ENCODE results near the gene SUV39H1.
A peak's percentile ranks its signal among the peaks of the same experiment; 100 is the strongest.

Gene SUV39H1

DNA sequence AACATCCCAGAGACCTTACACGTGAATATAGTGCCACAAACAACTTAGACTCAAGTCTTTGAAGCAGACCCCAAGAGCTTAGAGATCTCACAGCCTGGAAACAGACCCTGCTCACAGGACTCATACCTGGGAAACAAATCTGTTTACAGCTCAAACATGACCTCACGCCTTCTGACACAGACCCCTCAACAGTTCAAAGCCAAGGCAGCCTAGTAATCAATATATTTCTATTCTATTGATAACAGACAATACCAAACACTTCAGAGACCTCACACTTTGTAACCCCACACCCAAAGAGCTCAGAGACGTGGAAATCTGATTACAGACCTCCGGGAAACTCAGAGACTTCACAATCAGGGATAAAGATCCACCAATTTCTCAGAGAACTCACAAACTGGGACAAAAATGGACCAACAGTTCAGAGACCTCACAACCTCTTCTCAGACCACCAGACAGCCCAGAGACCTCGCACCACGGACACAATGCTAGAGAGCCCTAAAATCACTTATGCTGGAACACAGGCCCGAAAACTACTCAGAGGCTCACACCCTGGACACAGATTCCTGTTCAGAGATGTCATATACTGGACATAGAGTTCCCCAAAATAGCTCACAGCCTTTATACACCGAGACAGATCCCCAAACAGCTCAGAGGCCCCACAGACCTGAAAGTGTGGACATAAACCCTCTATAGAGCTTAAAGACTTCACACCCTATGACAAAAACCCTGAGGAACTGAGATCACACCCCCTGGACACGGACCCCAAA, 14.8 kb downstream of the SUV39H1 start:
- H3K27ac ChIP-seq = no peak overlapping the region
- no peak for DNase-seq (ENCODE audit: low read depth, low spot score)

DNA sequence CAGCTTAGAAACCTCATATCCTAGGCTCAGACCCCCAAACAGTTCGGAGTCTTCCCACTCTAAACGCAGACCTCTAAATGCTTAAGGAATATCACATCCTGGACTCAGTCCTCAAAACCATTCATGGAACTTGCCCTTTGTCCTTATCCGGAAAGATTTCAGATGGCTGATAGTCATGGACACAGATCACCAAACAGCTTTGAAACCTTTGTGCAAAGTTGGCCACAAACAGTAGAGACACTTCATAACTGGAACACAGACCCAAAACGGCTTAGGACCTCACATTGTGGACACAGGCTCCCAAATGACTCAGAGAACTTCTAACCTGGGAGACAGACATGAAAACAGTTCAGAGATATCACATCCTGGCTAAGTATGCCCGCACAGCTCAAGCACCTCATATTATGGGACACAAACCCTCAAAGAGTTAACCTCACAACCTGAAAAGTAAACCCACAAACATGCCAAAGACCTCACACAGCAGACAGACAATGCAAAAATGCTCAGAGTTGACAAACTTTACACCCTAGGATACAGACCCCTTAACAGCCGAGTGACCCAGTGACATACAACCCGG, 15.5 kb downstream of the SUV39H1 start:
- no peak overlapping the region for H3K27ac ChIP-seq
- no peak for DNase-seq (ENCODE audit: low read depth, low spot score)

DNA sequence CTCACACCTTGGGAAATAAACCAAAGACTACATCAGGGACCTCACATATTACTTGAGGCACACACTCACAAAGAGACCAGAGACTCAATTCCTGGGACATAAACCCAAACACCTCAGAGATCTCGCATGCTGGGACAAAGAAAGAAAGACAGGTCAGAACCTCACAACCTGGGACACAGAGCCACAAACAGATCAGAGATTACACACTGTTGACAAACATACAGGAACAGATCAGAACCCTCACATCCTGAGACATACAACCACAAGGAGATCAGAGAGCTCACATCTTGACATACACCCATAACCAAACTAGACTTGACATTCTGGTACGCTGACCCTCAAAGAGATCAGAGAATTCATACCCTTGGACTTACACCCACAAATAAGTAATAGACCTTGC, 17.3 kb downstream of the SUV39H1 start:
- H3K27ac ChIP-seq = no peak overlapping the region
- no peak for DNase-seq (ENCODE audit: low read depth, low spot score)

DNA sequence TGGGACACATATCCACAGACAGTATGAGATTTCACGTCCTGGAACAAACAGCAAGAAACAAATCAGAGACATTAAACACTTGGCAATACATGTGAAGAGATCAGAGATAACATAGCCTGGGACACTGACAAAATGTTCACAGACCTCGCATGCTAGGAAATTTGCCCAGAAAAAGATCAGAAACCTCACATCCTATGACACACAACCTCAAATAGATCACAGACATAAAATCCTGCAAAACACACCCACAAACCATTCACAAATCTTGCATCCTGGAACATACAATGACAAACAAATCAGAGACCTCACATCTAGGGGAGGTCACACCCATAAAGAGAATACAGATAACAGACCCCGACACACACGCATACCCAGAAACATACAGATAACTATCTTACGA, 18.0 kb downstream of the SUV39H1 start:
- DNase-seq (ENCODE audit: low read depth, low spot score) = no peak
- H3K27ac ChIP-seq = no peak overlapping the region

DNA sequence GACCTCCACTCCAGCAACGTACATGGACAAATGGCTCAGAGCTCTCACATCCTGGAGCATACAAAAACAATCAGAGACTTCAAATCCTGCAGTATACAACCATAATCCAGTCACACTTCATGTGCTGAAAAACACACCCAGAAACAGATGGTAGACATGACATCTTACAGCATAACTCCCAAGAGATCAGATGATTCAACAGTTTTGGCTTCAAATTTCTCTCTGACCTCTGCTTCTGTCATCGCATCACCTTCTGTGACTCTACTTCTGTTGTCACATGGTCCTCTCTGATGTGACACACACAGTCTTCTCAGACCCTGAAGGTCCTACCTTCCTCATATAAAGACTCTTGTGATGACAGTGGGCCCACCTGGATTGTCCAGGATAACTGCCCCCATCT, 18.5 kb downstream of the SUV39H1 start:
- H3K27ac ChIP-seq = no peak overlapping the region

DNA sequence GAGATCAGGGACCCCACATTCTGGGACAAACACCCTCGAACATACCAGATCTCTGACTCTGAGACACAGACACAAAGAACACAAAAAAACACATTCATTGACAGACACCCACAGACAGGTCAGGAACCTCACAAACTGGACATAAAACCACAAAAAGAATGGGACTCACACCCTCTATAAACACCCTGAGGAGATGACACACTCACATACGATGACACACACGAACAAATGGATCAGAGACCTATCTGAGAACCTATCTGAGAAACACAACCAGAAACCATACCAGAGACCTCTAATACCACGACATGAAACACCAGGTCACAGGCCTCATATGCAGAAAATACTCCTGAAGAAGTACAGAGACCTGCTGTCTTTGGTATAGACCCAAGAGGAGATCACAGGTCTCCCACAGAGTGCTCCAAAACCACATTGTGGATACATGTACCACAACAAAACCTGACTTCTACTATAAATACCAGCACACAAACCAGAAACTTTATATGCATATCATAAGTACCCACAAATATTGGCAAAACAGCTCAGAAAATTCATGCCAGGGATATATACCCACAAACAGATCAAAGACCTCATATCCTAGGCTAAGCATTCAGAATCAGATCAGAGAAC, 19.5 kb downstream of the SUV39H1 start:
- no peak overlapping the region for H3K27ac ChIP-seq
- no peak for DNase-seq (ENCODE audit: low read depth, low spot score)

More for the DNA sequence above, 18.5 kb downstream of the SUV39H1 start:
- no peak for DNase-seq (ENCODE audit: low read depth, low spot score)

DNA sequence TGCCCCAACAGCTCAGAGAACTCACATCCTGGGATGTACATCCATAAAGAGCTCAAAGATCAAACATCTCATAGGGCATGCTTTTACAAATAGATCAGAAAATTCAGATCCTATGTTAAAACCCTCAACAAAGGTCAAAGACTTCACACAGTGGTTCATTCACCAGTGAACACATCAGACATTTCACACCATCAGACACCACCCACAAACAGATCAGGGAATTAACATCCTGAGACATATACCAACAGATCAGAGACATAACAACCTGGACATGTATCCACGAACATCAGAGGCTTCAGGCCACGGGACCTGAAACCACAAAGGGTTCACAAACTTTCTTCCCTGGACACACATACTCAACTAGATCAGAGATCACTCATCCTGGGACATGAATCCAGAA, 23.4 kb downstream of the SUV39H1 start:
- no peak for DNase-seq (ENCODE audit: low read depth, low spot score)
- no peak overlapping the region for H3K27ac ChIP-seq

DNA sequence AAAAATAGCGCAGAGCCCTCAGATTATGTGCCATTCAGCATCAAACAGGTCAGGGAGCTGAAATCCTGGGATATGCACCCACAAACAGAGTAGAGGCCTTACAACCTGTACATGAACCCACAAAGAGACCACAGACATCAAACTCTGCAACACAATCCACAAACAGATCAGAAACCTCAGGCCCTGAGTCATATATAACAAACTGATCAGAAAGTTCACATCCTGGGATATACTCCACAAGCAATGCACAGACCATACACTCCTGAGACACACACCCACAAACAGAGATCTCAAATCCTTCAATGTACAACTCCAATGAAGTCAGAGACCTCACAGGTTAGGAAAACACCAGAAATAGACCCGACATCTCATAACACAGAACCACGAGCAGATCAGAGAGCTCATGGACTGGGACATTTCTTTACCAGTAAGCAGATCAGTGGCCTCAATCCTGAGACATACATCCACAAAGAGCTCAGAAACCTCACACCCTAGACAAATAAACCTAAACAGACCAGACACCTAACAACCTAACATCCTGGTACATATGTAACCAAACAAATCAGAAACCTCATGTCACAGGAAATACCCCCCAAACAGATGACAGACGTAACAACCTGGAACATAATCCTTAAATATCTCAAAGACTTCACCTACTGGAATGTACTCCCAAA, 24.2 kb downstream of the SUV39H1 start:
- DNase-seq (ENCODE audit: low read depth, low spot score) = no peak
- H3K27ac ChIP-seq = no peak overlapping the region

DNA sequence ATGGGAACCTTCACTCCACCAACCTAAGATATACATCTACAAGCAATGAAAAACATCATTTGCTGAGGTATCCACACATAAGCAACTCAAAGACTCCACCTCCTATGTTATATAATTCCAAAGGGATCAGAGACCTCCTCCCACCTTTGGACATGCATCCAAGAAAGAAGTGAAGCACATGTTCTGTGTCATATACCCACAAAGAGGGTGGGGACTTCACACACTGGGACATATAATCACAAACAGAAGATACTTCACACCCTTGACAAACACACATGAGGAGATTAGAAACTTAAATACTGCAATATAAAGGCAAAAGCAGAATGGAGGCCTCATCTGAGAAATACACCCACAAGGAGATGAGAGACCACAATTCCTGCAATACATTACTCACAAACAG, 25.4 kb downstream of the SUV39H1 start:
- no peak for DNase-seq (ENCODE audit: low read depth, low spot score)
- no peak overlapping the region for H3K27ac ChIP-seq

DNA sequence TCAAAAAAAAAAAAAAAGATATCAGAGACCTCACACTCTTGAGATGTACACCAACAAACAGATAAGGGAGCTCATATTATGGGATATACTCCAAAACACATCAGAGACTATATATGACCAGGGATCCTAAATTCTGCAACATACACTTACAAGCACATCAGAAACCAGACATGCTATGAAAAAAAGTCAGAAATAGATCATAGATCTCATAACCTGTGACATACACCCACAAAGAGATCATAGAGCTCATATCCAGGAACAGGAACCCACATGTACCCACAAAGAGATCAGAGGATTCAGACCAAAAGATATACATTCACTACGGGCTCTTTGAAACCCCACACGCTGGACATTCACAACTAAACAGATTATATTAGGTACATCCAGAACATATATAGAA, 30.1 kb downstream of the SUV39H1 start:
- DNase-seq (ENCODE audit: low read depth, low spot score) = no peak
- H3K27ac ChIP-seq = no peak overlapping the region

DNA sequence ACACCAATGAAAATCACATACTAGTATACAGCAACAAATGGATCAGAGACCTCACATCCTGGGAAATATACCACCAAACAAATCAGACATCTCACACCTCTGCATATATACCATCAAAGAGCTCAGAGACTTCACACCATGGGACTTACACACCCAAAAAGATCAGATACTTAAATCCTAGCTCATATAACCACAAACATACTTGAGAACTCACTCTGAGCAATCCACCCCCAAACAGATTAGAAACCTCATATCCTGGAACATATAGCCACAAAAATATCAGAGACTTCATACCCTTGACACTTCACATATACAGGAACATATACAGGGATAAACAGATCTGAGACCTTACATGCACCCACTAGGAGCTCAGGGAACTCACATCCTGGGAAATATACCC, 32.1 kb downstream of the SUV39H1 start:
- no peak for DNase-seq (ENCODE audit: low read depth, low spot score)

DNA sequence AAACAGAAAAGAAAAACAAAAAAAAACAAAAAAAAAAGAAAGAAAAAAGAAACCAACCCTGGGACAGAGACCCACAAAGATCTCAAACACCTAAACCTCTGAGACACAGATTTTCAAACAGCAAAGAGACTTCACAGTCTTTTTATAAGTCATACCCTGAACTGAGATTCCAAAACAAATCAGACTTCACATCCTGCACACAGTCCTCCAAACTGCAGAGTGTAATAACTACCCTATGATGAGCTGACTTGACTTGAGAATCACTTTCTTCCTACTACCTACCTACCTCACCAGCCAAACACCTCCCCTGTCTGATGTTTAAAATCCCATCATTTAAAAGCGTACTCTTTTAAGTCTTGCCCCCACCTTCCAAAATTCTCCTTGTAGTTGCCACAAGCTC, 39.8 kb downstream of the SUV39H1 start:
- no peak overlapping the region for H3K27ac ChIP-seq
- no peak for DNase-seq (ENCODE audit: low read depth, low spot score)

More for the DNA sequence above, 32.1 kb downstream of the SUV39H1 start:
- no peak overlapping the region for H3K27ac ChIP-seq

DNA sequence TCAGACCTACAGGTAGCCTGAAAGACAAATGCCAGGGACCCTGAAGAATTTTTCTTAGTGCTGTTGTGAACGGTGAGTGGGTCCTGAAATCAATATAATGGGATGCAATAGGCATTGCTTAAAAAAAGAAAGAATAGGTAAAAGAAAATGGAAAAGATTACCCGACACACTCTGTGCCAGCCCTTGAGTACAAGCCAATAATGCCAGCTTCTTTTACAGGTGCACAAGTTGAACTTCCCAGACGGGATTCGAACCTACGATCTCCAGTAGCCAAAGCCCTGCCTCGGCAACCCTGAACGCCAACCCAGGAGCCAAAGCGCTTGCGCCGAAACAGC, 40.3 kb downstream of the SUV39H1 start:
- peak overlapping the region; percentile 74 for H3K27ac ChIP-seq
- DNase-seq (ENCODE audit: low read depth, low spot score) = no peak

DNA sequence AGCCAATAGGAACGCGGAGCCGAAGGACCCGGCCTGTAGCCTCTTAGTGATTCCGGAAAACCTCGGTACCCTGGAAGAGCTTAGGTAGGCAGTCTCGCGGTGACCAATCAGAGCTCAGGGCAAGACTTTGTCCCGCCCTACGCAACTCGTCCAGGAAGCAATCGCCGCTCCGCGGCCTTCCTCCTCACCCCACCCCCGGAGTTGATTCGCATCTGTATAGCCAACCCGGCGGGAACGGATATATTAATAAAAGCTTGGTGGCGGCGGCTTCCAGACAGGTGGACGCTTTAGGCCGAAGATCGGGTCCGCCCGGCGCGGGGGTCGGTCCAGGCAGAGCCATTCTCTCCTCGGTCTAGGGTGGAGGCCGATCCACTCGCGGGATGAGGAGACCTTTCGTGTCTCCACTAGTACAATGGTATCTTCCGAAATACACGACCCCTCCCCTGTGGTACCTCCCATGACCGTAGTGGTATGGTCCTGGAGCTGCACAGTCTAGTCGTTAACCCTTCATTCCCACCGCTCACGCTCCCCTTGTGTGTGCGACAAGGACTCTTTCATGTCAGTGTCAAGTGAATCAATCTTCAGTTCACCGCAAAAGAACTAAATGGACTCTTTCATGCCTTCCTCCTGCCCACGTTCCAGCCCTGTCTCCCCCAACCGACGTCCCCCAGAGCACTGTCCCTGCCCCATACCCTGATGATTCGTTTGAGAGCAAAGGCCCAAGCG, 40.8 kb downstream of the SUV39H1 start:
- peak; percentile 88 for DNase-seq (ENCODE audit: low read depth, low spot score)
- peak overlapping the region; percentile 74 for H3K27ac ChIP-seq

DNA sequence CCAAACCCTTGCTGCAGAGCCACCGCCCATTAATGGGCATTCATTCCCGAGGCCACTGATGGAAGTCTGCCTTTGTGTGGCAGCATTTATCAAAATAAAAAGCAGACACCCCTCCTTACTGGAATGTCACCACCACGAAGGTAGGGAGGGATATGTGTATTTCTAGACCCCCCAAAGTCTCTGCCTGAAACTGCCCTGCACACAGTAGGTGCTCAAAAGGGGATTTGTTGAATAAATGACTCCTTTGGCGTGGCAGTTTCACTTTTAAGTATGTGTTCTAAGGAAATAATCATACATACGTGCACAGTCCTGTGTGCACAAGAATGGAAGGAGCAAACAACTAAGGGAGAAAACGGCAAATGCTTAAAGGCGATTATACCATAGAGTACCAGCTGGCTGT, 41.4 kb downstream of the SUV39H1 start:
- DNase-seq (ENCODE audit: low read depth, low spot score) = no peak
- peak overlapping the region; percentile 74 for H3K27ac ChIP-seq

DNA sequence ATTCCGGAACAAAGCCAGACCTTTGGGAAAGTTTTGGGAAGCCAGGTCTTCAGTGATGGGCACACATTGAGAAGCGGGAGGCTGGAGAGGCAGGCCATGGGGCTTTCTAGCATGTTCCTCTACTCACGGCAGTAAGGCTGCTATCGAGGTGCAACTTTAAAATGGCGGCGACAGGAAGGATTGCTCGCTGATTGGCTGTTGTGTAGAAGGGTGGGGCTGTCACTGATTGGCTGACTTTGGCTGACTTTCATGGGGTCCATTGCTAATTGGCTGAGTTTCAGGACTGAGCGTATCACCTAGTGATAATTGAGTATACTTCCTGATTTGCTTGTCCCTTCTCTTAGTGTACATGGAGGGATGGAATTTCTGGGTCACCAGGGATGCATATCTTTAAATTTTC, 45.3 kb downstream of the SUV39H1 start:
- DNase-seq (ENCODE audit: low read depth, low spot score) = no peak
- no peak overlapping the region for H3K27ac ChIP-seq

DNA sequence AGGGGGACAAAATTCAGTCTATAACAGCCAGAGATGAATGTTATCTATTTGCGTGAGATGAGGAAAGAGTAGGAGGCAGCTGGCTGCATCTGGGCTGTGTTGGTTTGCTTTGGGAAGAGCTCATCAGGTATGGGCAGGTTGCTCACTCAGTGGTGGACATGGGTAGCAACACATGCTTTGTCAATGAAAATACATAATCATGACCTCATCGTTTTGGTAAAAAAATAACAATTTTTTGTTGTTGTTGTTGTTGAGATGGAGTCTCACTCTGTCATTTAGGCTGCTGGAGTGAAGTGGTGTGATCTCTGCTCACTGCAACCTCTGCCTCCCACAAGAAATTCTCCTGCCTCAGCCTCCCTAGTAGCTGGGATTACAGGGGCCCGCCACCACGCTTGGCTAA, 48.7 kb downstream of the SUV39H1 start:
- no peak for DNase-seq (ENCODE audit: low read depth, low spot score)
- H3K27ac ChIP-seq = no peak overlapping the region

DNA sequence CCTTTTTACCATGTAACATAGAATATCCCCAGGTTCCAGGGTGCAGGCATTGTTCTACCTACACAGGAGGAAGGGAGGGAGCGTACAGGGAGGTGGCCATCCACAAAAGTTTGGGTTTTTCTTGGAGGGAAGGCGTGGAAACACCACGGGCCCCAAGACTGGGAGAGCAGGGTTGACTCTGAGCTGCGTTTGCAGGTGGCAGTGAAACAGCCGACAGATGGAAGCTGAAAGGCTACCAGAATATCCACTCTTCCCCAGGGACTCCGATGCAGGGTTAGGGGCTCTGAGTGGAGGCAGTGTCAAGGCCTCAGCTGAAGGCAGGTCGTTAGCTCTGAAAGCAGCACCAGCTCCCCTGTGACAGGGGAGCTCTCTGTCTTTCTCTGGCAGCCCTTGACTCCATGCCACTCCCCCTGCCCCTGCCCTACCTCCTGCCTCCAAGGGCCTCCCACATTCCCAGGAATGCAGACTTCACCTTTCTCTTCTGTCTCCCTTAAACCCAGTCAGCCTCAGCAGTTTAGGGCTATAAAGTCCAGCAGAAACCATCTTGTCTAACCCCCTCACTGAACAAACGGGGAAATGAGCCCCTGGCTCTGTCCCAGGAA, 51.0 kb downstream of the SUV39H1 start:
- H3K27ac ChIP-seq = no peak overlapping the region
- no peak for DNase-seq (ENCODE audit: low read depth, low spot score)

DNA sequence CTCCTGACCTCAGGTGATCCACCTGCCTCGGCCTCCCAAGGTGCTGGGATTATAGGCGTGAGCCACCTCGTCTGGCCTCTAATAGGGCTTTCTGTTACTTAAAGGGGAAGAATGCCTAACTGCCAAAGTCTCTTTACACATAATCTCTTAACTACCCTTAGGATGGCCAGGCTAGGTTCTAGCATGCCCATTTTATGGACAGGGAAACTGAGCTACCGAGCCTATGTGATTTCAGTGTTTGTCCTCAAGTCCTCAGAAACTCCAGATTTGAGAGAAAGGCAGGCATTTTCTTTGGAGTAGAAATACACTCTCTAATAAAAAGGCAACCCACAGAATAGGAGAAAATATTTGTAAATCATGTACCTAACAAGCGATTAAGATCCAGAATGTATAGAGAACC, 52.6 kb downstream of the SUV39H1 start:
- no peak overlapping the region for H3K27ac ChIP-seq
- no peak for DNase-seq (ENCODE audit: low read depth, low spot score)

DNA sequence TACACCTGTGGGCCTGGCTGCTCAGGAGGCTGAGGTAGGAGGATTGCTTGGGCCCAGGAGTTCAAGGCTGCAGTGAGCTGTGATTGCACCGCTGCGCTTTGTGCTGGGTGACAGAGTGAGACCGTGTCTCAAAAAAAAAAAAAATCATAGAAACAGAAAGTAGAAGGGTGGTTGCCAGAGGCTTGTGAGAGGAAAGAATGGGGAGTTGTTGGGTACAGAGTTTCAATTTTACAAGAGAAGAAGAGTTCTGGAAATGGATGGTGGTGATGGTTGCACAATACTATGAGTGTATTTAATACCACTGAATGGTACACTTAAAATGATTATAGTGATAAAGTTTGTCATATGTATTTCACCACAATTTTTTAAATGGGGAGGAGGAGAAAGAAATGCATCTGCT, 54.8 kb downstream of the SUV39H1 start:
- DNase-seq (ENCODE audit: low read depth, low spot score) = no peak
- H3K27ac ChIP-seq = no peak overlapping the region

All from epithelial cell of prostate (primary cell).